ENCODE data around the gene TVP23C.

DNA sequence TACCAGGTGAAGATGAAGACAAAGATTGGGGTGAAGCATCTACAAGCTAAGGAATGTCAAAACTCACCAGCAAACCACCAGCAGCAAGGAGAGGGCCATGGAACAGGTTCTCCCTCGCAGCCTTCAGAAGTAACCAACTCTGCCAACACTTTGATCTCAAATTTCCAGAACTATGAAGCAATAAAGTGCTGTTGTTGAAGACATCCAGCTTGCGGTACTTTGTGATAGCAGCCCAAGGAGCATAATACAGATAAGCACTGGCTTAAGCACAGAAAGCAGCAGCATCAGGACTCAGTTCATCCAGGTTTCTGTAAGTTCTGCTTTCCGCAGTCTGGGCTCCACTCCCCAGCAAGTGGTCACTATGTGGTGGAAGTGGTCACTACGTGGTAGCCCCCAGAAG is 79.9 kb downstream of the TVP23C start:
- TF ChIP-seq, protein P1, sequence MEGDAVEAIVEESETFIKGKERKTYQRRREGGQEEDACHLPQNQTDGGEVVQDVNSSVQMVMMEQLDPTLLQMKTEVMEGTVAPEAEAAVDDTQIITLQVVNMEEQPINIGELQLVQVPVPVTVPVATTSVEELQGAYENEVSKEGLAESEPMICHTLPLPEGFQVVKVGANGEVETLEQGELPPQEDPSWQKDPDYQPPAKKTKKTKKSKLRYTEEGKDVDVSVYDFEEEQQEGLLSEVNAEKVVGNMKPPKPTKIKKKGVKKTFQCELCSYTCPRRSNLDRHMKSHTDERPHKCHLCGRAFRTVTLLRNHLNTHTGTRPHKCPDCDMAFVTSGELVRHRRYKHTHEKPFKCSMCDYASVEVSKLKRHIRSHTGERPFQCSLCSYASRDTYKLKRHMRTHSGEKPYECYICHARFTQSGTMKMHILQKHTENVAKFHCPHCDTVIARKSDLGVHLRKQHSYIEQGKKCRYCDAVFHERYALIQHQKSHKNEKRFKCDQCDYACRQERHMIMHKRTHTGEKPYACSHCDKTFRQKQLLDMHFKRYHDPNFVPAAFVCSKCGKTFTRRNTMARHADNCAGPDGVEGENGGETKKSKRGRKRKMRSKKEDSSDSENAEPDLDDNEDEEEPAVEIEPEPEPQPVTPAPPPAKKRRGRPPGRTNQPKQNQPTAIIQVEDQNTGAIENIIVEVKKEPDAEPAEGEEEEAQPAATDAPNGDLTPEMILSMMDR (IDR thresholded peaks at IDR 0.05): no peak
- TF ChIP-seq POLR2AphosphoS5 (IDR thresholded peaks at IDR 0.05; ENCODE audit: low read depth, low read length) (no peak), TCF7L2 (IDR thresholded peaks at IDR 0.05; ENCODE audit: low read depth, low read length) (no peak), SIN3A (IDR thresholded peaks at IDR 0.05; ENCODE audit: borderline replicate concordance, insufficient read depth, low read depth, low read length) (no peak)
- TF ChIP-seq, protein P2, sequence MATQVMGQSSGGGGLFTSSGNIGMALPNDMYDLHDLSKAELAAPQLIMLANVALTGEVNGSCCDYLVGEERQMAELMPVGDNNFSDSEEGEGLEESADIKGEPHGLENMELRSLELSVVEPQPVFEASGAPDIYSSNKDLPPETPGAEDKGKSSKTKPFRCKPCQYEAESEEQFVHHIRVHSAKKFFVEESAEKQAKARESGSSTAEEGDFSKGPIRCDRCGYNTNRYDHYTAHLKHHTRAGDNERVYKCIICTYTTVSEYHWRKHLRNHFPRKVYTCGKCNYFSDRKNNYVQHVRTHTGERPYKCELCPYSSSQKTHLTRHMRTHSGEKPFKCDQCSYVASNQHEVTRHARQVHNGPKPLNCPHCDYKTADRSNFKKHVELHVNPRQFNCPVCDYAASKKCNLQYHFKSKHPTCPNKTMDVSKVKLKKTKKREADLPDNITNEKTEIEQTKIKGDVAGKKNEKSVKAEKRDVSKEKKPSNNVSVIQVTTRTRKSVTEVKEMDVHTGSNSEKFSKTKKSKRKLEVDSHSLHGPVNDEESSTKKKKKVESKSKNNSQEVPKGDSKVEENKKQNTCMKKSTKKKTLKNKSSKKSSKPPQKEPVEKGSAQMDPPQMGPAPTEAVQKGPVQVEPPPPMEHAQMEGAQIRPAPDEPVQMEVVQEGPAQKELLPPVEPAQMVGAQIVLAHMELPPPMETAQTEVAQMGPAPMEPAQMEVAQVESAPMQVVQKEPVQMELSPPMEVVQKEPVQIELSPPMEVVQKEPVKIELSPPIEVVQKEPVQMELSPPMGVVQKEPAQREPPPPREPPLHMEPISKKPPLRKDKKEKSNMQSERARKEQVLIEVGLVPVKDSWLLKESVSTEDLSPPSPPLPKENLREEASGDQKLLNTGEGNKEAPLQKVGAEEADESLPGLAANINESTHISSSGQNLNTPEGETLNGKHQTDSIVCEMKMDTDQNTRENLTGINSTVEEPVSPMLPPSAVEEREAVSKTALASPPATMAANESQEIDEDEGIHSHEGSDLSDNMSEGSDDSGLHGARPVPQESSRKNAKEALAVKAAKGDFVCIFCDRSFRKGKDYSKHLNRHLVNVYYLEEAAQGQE (IDR thresholded peaks at IDR 0.05; ENCODE audit: insufficient read depth in 1 of 2, low read depth in 2 of 2, low read length in 1 of 2): no peak
